ENCODE results near the gene HYAL2. TPM values are rescaled to one million over a fixed set of nuclear protein-coding genes. Genes with fewer than 3 reads are reported as not detected.

HYAL2 gene
- total RNA-seq, 4 donors from 2014 or later = 37.4 to 114 (median 97.2) TPM

DNA sequence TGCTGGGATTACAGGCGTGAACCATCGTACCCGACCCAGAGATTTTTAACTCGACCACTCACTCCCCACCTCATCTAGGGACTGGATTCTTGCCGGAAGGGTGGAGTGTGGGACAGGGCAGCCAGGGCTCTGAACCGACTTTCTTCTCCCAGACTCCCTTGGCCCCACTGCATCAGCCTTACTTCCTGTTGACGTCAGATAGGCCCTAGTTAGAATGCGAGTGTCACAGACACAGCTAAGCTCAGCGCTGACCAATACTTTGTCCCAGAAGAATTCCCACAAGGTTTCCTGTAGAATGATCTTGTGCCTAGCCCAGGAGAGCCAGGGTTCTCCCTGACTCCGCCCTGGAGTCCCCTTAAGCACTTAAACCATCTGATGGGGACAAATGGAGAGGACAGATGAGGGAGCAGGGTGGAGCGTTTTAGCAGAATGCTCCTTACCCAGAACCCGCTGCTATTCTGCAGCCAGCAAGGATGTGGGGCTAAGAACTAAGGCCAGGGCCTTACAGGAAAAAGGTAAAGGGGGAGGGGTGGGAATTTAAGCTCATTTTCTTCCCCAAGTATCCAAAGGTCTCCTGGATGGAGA is 11.3 kb upstream of the HYAL2 start:
- H3K27ac ChIP-seq (replicated peaks in 1 of 4) = peak overlapping the region; percentile 96 to 100 (median 98)
- intact Hi-C loops (cut with DNase I) = no loop called here
- H3K9me3 ChIP-seq = no peaks in the 10 kb centered on the region
- H3K27me3 ChIP-seq = no peaks in the 10 kb centered on the region
- H3K36me3 ChIP-seq = peaks cover 24 to 43% (median 36%) of the 10 kb centered on the region in 4 donors
- H3K4me3 ChIP-seq = peak overlapping the region in 1 of 4 donors; percentile 18
- 67% methylated on average over 7 of the region's 12 CpGs for WGBS
- DNase-seq (ENCODE audit: extremely low spot score) = no peak
- no peak for TF ChIP-seq POLR2A (IDR thresholded peaks at IDR 0.05; ENCODE audit: low read depth)
- peak; percentile 66 to 70 for TF ChIP-seq POLR2AphosphoS5 (IDR thresholded peaks at IDR 0.05)
- TF ChIP-seq, protein P1, sequence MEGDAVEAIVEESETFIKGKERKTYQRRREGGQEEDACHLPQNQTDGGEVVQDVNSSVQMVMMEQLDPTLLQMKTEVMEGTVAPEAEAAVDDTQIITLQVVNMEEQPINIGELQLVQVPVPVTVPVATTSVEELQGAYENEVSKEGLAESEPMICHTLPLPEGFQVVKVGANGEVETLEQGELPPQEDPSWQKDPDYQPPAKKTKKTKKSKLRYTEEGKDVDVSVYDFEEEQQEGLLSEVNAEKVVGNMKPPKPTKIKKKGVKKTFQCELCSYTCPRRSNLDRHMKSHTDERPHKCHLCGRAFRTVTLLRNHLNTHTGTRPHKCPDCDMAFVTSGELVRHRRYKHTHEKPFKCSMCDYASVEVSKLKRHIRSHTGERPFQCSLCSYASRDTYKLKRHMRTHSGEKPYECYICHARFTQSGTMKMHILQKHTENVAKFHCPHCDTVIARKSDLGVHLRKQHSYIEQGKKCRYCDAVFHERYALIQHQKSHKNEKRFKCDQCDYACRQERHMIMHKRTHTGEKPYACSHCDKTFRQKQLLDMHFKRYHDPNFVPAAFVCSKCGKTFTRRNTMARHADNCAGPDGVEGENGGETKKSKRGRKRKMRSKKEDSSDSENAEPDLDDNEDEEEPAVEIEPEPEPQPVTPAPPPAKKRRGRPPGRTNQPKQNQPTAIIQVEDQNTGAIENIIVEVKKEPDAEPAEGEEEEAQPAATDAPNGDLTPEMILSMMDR (IDR thresholded peaks at IDR 0.05) = no peak
- TF ChIP-seq EP300 (IDR thresholded peaks at IDR 0.05) = no peak
- peaks cover 61 to 68% (median 63%) of the 10 kb centered on the region in 4 donors for H3K4me1 ChIP-seq

DNA sequence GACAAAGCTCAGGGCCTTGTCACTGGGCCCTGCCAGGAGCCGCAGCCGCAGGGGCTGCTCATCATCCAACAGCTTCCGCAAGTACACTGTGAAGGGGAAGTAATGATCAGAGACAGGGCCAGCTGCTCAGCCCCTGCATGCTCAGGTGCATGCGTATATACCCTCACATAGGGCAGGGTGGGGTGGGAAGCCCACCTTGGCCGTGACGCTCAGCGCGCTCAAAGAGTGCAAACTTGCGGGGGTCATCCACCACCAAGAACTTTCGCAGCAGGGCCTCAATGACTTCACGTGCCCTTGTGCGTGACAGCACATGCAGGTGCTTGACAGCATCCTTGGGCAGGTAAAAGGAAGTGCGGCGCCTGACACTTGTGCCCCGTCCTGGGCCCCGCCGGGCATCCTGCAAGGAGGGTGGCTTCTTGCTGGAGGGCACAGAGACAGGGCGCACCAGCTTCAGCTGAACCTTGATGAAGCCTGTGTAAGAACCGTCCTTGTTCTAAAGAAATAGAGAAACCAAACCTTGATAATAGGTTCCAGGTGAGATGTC is 8.9 kb upstream of the HYAL2 start:
- H3K4me3 ChIP-seq = no peak overlapping the region
- H3K27me3 ChIP-seq = no peaks in the 10 kb centered on the region
- peaks cover 24 to 50% (median 39%) of the 10 kb centered on the region in 4 donors for H3K36me3 ChIP-seq
- no peak for TF ChIP-seq POLR2AphosphoS5 (IDR thresholded peaks at IDR 0.05)
- no peak for TF ChIP-seq POLR2A (IDR thresholded peaks at IDR 0.05; ENCODE audit: low read depth)
- TF ChIP-seq, protein P1 (IDR thresholded peaks at IDR 0.05) = no peak
- TF ChIP-seq EP300 (IDR thresholded peaks at IDR 0.05) = no peak
- no peak overlapping the region for H3K27ac ChIP-seq (replicated peaks in 1 of 4)
- DNase-seq (ENCODE audit: extremely low spot score) = no peak
- WGBS = 94% methylated on average over 19 of the region's 19 CpGs
- intact Hi-C loops (cut with DNase I) = no loop called here
- H3K9me3 ChIP-seq = no peaks in the 10 kb centered on the region
- H3K4me1 ChIP-seq = peaks cover 65 to 70% (median 67%) of the 10 kb centered on the region in 4 donors

DNA sequence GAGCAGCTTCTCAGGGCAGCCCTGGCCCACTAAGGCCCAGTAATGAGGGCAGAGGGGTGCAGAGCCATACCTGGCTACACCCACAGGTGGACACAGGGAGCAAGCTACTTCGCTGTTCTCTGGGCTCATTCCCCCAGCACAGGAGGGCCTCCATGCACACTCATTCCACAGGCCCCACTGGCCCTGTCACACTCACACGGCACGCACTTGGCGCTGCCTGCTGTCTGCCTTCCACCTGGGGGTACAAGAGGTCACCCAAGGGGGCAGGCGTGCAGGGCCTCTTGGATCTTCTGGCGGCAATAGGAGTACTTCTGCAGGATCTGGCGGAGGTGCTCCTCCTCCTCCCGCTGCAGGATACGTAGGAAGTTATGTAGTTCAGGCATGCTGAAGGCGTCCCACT is 7.8 kb upstream of the HYAL2 start:
- peaks cover 34 to 61% (median 50%) of the 10 kb centered on the region in 4 donors for H3K36me3 ChIP-seq
- no peak for DNase-seq (ENCODE audit: extremely low spot score)
- intact Hi-C loops (cut with DNase I) = no loop called here
- no peak overlapping the region for H3K27ac ChIP-seq (replicated peaks in 1 of 4)
- H3K27me3 ChIP-seq = no peaks in the 10 kb centered on the region
- WGBS = 94% methylated on average over 6 of the region's 10 CpGs
- no peaks in the 10 kb centered on the region for H3K9me3 ChIP-seq
- no peak for TF ChIP-seq POLR2AphosphoS5 (IDR thresholded peaks at IDR 0.05)
- TF ChIP-seq, protein P1 (IDR thresholded peaks at IDR 0.05) = no peak
- TF ChIP-seq EP300 (IDR thresholded peaks at IDR 0.05) = no peak
- TF ChIP-seq POLR2A (IDR thresholded peaks at IDR 0.05; ENCODE audit: low read depth) = no peak
- peaks cover 54 to 70% (median 65%) of the 10 kb centered on the region in 4 donors for H3K4me1 ChIP-seq
- H3K4me3 ChIP-seq = no peak overlapping the region

DNA sequence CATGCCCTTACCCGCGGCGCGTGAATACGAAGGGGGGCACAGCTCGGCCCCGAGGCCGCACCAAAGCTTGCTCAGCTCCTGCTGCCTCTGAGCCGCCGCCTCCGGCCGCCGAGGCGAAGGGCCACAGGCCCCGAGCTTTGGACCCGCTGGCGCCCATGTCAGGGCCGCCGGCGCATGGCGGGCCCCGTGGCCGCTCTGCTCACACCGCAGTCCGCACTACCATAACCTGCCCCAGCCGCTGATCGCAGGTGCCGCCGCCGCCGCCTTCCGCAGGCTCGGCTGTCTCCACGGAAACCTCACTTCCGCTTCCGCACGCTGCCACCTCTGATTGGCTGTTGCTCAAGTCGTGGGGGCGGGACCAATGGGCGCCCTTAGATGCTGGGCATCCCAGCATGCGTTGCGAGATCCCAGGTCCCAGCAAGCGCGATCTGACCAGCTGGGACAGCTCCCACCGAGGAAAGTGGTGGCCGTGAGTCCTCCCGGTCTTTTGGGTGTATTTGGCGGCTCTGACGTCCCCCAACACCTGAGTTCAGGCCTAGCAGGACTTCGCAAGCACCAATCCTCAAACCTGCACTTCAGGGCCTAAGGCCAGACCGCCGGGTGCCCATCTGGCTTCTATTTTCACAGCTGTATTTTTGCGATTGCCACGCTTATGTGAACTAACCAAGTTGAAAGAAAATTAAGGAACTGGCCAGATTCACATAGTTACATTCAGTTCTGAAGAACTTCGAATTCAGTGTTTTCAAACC is 5.6 kb upstream of the HYAL2 start, which contains the start of gene TUSC2:
TUSC2 (minus strand) TSS at position 281 of the 749 bp plus-strand sequence; CDS start at position 157, 124 bp downstream.
- H3K36me3 ChIP-seq = peaks cover 34 to 67% (median 56%) of the 10 kb centered on the region in 4 donors
- intact Hi-C loops (cut with DNase I) = no loop called here

More for the DNA sequence above, 5.6 kb upstream of the HYAL2 start, which contains the start of gene TUSC2:
- peak within 1 kb of the TSS; percentile 83 to 93 (median 92) for H3K27ac ChIP-seq (replicated peaks in 1 of 4)
- H3K4me3 ChIP-seq = peak within 1 kb of the TSS; percentile 85 to 100 (median 98)
- peak; percentile 99 for DNase-seq (ENCODE audit: extremely low spot score)
- H3K27me3 ChIP-seq = no peaks in the 10 kb centered on the region
- no peaks in the 10 kb centered on the region for H3K9me3 ChIP-seq
- TF ChIP-seq, protein P1 (IDR thresholded peaks at IDR 0.05) = peak in 1 of 3 experiments; percentile 20
- TF ChIP-seq EP300 (IDR thresholded peaks at IDR 0.05) (no peak), POLR2AphosphoS5 (IDR thresholded peaks at IDR 0.05) (peak; percentile 96 to 97), POLR2A (IDR thresholded peaks at IDR 0.05; ENCODE audit: low read depth) (peak; percentile 62)
- WGBS = 9% methylated on average over 15 of the region's 55 CpGs
- H3K4me1 ChIP-seq = peaks cover 48 to 68% (median 62%) of the 10 kb centered on the region in 4 donors
